K562 (cell line): ENCODE results near the gene CRNN. TPM values are rescaled to one million over a fixed set of nuclear protein-coding genes. Genes with fewer than 3 reads are reported as not detected.

Source experiments
- polyA plus RNA-seq, 8 experiments: library from polyadenylated mRNA; depleted of rRNA in 4 of 8; stranded (reverse) in 5 of 8; unstranded in 3 of 8; fragments of >200 nt; fragmentation: Nextera tagmentation in 2 of 8; fragmentation: Illumina TruSeq in 1 of 8; extraction: Ambion mirVana in 2 of 8; extraction: Trizol in 1 of 8; gene quantifications; 2 replicates each; pipeline versions ENCODE4 v1.2.1 to v1.2.3, GENCODE V29; 2011 to 2014; ENCODE audit warnings: inconsistent platforms in 1 of 8, missing spikeins in 1 of 8
- total RNA-seq, 7 experiments: library from RNA; depleted of rRNA in 6 of 7; stranded (reverse); fragments of >200 nt in 6 of 7; fragmentation: Illumina TruSeq in 2 of 7; extraction: Trizol in 2 of 7; gene quantifications; 2 replicates each; pipeline versions ENCODE4 v1.2.1 to v1.2.3, GENCODE V29; 2011 to 2021; ENCODE audit warnings: low replicate concordance in 1 of 7
- TF ChIP-seq, protein P1 (sequence below): fragments of 450-650 bp; IDR thresholded peaks from 2 replicates; pipeline ENCODE4 v1.6.1; 2016; ENCODE audit warnings: mild to moderate bottlenecking, moderate library complexity
- TF ChIP-seq, protein P2 (sequence below): fragments of 250-450 bp; sonication (Bioruptor Pico); IDR thresholded peaks from 2 replicates; pipeline ENCODE4 v1.9.0; 2021; ENCODE audit warnings: mild to moderate bottlenecking

The CRNN gene
- total and polyA plus RNA-seq, 9 of the 15 experiments (the other 6 are each of a cell fraction or from before 2014, with no cell fraction given), result not detected

DNA sequence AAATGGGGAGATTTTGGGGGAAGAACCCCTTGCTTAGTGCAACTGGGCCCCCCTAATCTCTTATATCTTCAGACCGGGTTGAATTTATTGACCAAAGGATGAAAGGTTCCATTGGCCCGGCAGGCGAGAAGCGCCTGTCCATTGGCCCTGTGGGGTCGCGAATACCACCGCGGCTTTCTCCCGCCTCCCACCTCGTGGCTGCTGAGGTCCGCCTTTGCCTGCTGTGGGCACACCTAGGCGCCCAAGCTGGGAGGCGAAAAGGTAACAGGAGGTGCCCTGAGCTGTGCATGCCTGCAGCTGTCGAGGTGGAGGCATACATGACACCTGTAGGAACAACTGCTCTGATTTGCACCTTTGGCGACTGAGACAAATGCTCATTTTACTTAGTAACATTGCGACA lies 33.1 kb downstream of the CRNN start (continued):
- TF ChIP-seq, protein P1, sequence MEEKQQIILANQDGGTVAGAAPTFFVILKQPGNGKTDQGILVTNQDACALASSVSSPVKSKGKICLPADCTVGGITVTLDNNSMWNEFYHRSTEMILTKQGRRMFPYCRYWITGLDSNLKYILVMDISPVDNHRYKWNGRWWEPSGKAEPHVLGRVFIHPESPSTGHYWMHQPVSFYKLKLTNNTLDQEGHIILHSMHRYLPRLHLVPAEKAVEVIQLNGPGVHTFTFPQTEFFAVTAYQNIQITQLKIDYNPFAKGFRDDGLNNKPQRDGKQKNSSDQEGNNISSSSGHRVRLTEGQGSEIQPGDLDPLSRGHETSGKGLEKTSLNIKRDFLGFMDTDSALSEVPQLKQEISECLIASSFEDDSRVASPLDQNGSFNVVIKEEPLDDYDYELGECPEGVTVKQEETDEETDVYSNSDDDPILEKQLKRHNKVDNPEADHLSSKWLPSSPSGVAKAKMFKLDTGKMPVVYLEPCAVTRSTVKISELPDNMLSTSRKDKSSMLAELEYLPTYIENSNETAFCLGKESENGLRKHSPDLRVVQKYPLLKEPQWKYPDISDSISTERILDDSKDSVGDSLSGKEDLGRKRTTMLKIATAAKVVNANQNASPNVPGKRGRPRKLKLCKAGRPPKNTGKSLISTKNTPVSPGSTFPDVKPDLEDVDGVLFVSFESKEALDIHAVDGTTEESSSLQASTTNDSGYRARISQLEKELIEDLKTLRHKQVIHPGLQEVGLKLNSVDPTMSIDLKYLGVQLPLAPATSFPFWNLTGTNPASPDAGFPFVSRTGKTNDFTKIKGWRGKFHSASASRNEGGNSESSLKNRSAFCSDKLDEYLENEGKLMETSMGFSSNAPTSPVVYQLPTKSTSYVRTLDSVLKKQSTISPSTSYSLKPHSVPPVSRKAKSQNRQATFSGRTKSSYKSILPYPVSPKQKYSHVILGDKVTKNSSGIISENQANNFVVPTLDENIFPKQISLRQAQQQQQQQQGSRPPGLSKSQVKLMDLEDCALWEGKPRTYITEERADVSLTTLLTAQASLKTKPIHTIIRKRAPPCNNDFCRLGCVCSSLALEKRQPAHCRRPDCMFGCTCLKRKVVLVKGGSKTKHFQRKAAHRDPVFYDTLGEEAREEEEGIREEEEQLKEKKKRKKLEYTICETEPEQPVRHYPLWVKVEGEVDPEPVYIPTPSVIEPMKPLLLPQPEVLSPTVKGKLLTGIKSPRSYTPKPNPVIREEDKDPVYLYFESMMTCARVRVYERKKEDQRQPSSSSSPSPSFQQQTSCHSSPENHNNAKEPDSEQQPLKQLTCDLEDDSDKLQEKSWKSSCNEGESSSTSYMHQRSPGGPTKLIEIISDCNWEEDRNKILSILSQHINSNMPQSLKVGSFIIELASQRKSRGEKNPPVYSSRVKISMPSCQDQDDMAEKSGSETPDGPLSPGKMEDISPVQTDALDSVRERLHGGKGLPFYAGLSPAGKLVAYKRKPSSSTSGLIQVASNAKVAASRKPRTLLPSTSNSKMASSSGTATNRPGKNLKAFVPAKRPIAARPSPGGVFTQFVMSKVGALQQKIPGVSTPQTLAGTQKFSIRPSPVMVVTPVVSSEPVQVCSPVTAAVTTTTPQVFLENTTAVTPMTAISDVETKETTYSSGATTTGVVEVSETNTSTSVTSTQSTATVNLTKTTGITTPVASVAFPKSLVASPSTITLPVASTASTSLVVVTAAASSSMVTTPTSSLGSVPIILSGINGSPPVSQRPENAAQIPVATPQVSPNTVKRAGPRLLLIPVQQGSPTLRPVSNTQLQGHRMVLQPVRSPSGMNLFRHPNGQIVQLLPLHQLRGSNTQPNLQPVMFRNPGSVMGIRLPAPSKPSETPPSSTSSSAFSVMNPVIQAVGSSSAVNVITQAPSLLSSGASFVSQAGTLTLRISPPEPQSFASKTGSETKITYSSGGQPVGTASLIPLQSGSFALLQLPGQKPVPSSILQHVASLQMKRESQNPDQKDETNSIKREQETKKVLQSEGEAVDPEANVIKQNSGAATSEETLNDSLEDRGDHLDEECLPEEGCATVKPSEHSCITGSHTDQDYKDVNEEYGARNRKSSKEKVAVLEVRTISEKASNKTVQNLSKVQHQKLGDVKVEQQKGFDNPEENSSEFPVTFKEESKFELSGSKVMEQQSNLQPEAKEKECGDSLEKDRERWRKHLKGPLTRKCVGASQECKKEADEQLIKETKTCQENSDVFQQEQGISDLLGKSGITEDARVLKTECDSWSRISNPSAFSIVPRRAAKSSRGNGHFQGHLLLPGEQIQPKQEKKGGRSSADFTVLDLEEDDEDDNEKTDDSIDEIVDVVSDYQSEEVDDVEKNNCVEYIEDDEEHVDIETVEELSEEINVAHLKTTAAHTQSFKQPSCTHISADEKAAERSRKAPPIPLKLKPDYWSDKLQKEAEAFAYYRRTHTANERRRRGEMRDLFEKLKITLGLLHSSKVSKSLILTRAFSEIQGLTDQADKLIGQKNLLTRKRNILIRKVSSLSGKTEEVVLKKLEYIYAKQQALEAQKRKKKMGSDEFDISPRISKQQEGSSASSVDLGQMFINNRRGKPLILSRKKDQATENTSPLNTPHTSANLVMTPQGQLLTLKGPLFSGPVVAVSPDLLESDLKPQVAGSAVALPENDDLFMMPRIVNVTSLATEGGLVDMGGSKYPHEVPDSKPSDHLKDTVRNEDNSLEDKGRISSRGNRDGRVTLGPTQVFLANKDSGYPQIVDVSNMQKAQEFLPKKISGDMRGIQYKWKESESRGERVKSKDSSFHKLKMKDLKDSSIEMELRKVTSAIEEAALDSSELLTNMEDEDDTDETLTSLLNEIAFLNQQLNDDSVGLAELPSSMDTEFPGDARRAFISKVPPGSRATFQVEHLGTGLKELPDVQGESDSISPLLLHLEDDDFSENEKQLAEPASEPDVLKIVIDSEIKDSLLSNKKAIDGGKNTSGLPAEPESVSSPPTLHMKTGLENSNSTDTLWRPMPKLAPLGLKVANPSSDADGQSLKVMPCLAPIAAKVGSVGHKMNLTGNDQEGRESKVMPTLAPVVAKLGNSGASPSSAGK, result no peak
- TF ChIP-seq, protein P2, sequence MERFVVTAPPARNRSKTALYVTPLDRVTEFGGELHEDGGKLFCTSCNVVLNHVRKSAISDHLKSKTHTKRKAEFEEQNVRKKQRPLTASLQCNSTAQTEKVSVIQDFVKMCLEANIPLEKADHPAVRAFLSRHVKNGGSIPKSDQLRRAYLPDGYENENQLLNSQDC (CRISPR knock-in tag), result no peak
